ENCODE data around the gene ZBP1. TPM values are rescaled to one million over a fixed set of nuclear protein-coding genes. Genes with fewer than 3 reads are reported as not detected.

Gene ZBP1
- total RNA-seq, 1 donor from 2014 or later, result 17.8 TPM

- ChIA-PET CTCF (interaction anchor here (2.3 to 3.0 kb wide), 3 partner anchors 30 to 463 kb away, joined by 12 to 21 read pairs (median 14); no protein-coding TSS in a partner anchor), POLR2A (no interaction called here)
- H3K9me3 Mint-ChIP-seq, result peaks cover 5% of the 10 kb centered on the region
- H3K27me3 Mint-ChIP-seq, result no peaks in the 10 kb centered on the region
- no peak for DNase-seq
- intact Hi-C loops (cut with micrococcal nuclease), result loop anchor here (10.0 kb wide), 2 partner anchors 831 to 1501 kb away; no protein-coding TSS in a partner anchor
- no peak for ATAC-seq (ENCODE audit: low read depth)
- TF ChIP-seq CTCF (IDR thresholded peaks at IDR 0.05), result no peak
- peaks cover 23% of the 10 kb centered on the region for H3K36me3 Mint-ChIP-seq (ENCODE audit: low read depth)
- H3K4me1 Mint-ChIP-seq, result peaks cover 64% of the 10 kb centered on the region
- H3K4me3 Mint-ChIP-seq, result no peak overlapping the region
- no peak overlapping the region for H3K27ac Mint-ChIP-seq
These were observed 3.9 kb upstream of the ZBP1 start for GRCh38 chr20:57624124-57624523.

DNA sequence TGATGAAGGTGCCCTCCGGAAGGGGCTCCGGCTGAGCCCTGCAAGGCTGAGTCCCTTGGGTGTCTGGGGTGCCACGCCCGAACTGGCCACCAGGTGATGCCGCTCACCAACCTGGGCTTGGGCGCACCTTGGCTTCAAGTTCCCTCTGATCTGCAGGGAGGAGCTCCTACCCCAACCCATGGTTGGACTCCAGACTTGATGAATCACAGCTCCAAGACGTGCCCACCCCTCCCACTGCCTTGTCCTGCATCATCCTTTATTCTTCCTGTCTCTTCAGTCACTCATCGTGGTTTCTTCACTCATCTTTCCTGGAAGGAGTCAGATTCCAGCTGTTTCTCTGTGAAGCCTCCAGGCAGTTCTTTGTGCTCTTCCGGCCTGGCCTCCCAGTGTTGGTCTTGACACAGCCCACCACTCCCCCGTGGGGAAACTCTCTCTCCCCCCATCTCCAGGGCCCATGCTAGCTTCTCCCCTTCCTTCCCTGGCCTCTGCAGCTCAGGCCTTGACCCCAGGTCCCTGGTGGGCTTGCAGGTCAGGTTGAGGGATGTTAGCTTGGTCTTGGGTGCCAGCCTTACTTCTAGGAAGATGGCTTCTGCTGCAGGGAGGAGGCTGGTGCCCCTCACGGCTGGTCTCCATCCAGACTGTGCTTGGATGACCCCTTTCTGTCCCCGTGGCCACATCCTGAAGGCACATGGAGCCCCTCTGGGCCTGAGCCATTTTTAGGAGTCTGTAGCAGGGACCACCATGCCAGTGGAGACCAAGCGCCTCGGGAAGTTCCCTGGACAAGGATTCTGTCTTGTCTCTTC lies 2.6 kb upstream of the ZBP1 start:
- ATAC-seq (ENCODE audit: low read depth) (no peak), DNase-seq (peak; percentile 47)
- CTCF ChIA-PET, result interaction anchor here (0.6 to 3.0 kb wide), 12 partner anchors 8 to 559 kb away, joined by 3 to 21 read pairs (median 4); no protein-coding TSS in a partner anchor
- intact Hi-C loops (cut with micrococcal nuclease), result loop anchor here (1.0 to 10.0 kb wide), 5 partner anchors 32 to 1502 kb away; no protein-coding TSS in a partner anchor
- no peak overlapping the region for H3K4me3 Mint-ChIP-seq
- POLR2A ChIA-PET, result interaction anchor here (0.6 to 1.2 kb wide), 2 partner anchors 31 to 474 kb away, joined by 5 to 6 read pairs; no protein-coding TSS in a partner anchor
- no peaks in the 10 kb centered on the region for H3K27me3 Mint-ChIP-seq
- H3K36me3 Mint-ChIP-seq (ENCODE audit: low read depth), result peaks cover 23% of the 10 kb centered on the region
- H3K9me3 Mint-ChIP-seq, result peaks cover 5% of the 10 kb centered on the region
- TF ChIP-seq CTCF (IDR thresholded peaks at IDR 0.05), result peak; percentile 57
- peaks cover 66% of the 10 kb centered on the region for H3K4me1 Mint-ChIP-seq
- H3K27ac Mint-ChIP-seq, result peak overlapping the region; percentile 31

DNA sequence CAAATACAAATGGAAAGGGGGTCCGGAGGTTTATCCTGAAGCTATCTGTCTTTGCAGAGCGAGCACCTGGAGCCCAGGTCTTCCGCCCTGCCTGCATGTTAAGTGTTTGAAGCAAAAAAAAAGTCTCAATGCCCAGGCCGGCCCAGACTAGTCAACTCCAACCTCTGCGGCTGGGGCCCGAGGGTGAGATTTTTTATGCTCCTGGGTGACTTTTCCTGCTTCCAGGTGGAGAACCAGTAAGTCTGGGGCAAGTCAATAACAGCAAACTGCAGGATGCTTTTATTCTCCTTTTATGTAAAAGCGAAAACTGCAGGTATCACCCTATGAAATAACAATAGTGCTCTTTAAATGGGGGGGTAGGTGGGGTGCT lies 2.0 kb upstream of the ZBP1 start:
- H3K9me3 Mint-ChIP-seq, result peaks cover 5% of the 10 kb centered on the region
- peaks cover 66% of the 10 kb centered on the region for H3K4me1 Mint-ChIP-seq
- TF ChIP-seq CTCF (IDR thresholded peaks at IDR 0.05), result no peak
- no peaks in the 10 kb centered on the region for H3K27me3 Mint-ChIP-seq
- POLR2A ChIA-PET, result interaction anchor here (0.7 to 4.9 kb wide), 4 partner anchors 7 to 76 kb away, joined by 5 to 188 read pairs (median 66); no protein-coding TSS in a partner anchor
- CTCF ChIA-PET, result interaction anchor here (0.8 to 3.0 kb wide), 10 partner anchors 8 to 560 kb away, joined by 3 to 21 read pairs (median 6); no protein-coding TSS in a partner anchor
- DNase-seq (no peak), ATAC-seq (ENCODE audit: low read depth) (no peak)
- no peak overlapping the region for H3K4me3 Mint-ChIP-seq
- peak overlapping the region; percentile 31 for H3K27ac Mint-ChIP-seq
- H3K36me3 Mint-ChIP-seq (ENCODE audit: low read depth), result peaks cover 26% of the 10 kb centered on the region
- intact Hi-C loops (cut with micrococcal nuclease), result loop anchor here (1.0 to 10.0 kb wide), 5 partner anchors 32 to 1503 kb away; no protein-coding TSS in a partner anchor

GRCh38 chr20:57621421-57622200 lies 1.4 kb upstream of the ZBP1 start:
- ChIA-PET CTCF (interaction anchor here (0.7 to 3.0 kb wide), 9 partner anchors 8 to 558 kb away, joined by 3 to 29 read pairs (median 8); partner anchors contain the start of gene PMEPA1), POLR2A (interaction anchor here (0.5 to 4.9 kb wide), 9 partner anchors 7 to 231 kb away, joined by 5 to 188 read pairs (median 33); partner anchors contain the start of genes PMEPA1 and RBM38)
- Mint-ChIP-seq H3K27ac (peak overlapping the region; percentile 94), H3K27me3 (no peaks in the 10 kb centered on the region), H3K36me3 (ENCODE audit: low read depth) (peaks cover 31% of the 10 kb centered on the region), H3K4me1 (peaks cover 69% of the 10 kb centered on the region), H3K9me3 (peaks cover 5% of the 10 kb centered on the region), H3K4me3 (peak overlapping the region; percentile 84)
- DNase-seq, result no peak
- no peak for ATAC-seq (ENCODE audit: low read depth)
- no peak for TF ChIP-seq CTCF (IDR thresholded peaks at IDR 0.05)
- intact Hi-C loops (cut with micrococcal nuclease), result loop anchor here (1.0 to 10.0 kb wide), 5 partner anchors 33 to 1503 kb away; no protein-coding TSS in a partner anchor

Data from activated B cell treated with CpG ODN at 0.5 μM for 24 hours (primary cell).